AG04449 (cell line): ENCODE data around the gene SPATA2L.

Source experiments
- CTCF ChIA-PET: fragments of 350-600 bp; formaldehyde crosslinking; extraction: SDS; loops from one replicate; lab custom pipeline; 2021; ENCODE audit warnings: antibody characterized with exemption; lab: Yijun Ruan, JAX
- POLR2A ChIA-PET: fragments of 400-600, 350-600 bp; formaldehyde crosslinking; extraction: SDS; loops from one replicate; lab custom pipeline; 2020; ENCODE audit warnings: antibody characterized with exemption, inconsistent platforms; lab: Yijun Ruan, JAX
- DNase-seq: peaks from one replicate; pipeline ENCODE4 v3.0.0-alpha.2; 2010; ENCODE audit warnings: low read depth, low spot score
- H3K4me3 ChIP-seq: 2 replicates; pipeline ENCODE4 v1.5.1; 2011; ENCODE audit warnings: low read depth, mild to moderate bottlenecking, control low read depth, low read length
- CTCF ChIP-seq: IDR thresholded peaks from one replicate; pipeline ENCODE4 v1.5.1; 2011; ENCODE audit warnings: mild to moderate bottlenecking, moderate library complexity, low read length, control low read depth, inconsistent platforms; ENCODE audit not compliant: insufficient read depth; ENCODE audit errors: missing control alignments

The SPATA2L gene

GRCh38 chr16:89689142-89689541 is 12.4 kb downstream of the SPATA2L start:
- TF ChIP-seq CTCF = no peak
- no peak for DNase-seq
- H3K4me3 ChIP-seq = no peak overlapping the region
- ChIA-PET CTCF (interaction anchor here (5.2 kb wide), 1 partner anchor 11 kb away, joined by 36 read pairs; no protein-coding TSS in a partner anchor), POLR2A (no interaction called here)

DNA sequence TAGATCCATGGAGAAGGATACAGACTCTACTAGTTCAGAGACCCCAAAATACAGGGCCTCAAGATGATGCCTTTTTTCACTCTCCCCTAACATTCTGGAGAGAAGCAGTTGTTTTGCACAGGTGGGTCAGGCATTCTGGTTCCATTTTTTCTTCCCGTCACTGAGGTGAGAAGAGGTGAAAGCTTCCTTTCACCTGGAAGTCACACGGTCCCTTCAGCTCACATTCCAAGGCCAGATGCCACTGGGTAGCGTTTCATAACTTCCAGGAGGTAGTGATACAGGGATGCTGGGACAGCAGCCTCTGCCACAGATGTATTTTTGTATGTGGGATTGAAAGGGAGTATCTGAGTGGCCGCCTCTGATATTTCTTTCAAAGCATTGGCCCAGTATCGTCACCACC is 13.1 kb downstream of the SPATA2L start:
- POLR2A ChIA-PET = no interaction called here
- CTCF ChIA-PET = interaction anchor here (0.9 to 5.2 kb wide), 2 partner anchors 11 to 21 kb away, joined by 3 to 36 read pairs; no protein-coding TSS in a partner anchor
- H3K4me3 ChIP-seq = no peak overlapping the region
- TF ChIP-seq CTCF = no peak
- no peak for DNase-seq

DNA sequence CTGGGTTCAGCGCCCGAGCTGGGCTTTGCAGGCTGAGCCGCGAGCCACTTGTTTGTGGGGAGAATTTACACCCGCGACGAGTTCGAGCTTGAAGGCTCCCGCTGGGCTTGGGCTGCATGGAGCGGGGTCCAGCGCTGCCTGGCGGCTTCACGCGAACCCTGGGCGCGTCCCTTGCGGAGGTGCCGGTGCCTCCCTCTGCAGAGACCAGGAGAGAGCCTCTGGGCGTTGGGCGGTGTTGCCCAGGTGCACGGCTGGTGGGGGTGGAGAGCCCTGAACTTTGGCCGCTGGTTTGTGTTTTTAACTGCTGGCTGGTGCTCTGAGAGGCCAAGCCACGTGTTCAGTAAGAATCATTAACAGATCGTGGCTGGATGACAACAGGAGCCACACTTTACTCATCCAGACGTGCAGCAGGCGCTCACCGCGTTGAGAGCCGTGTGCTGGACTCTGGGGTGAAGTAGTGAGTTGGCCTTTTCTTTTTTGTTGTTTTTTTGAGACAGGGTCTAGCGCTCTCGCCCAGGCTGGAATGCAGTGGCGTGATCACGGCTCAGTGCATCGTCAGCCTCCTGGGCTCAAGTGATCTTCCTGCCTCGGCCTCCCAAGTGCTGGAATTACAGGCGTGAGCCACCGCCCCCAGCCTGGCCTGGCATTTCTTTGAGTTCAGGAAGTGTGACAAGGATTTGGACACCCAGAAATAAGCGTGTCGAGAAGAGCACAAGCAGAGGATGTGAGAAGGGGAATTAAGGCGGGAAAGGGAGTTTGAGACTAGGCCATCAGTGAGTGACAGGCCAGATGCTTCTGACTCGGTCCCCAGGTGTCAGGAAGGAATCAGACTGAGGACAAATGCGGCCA is 14.2 kb downstream of the SPATA2L start:
- ChIA-PET POLR2A (interaction anchor here (1.2 to 1.6 kb wide), 5 partner anchors 10 to 19 kb away, joined by 3 to 8 read pairs (median 5); no protein-coding TSS in a partner anchor), CTCF (interaction anchor here (1.3 to 5.2 kb wide), 6 partner anchors 11 to 174 kb away, joined by 4 to 36 read pairs (median 7); no protein-coding TSS in a partner anchor)
- peak overlapping the region; percentile 90 for H3K4me3 ChIP-seq
- no peak for DNase-seq
- TF ChIP-seq CTCF = no peak

- no peak for DNase-seq
- peak within 1 kb of the TSS; percentile 90 for H3K4me3 ChIP-seq
- ChIA-PET CTCF (interaction anchor here (0.7 to 2.7 kb wide), 7 partner anchors 9 to 175 kb away, joined by 3 to 12 read pairs (median 4); no protein-coding TSS in a partner anchor), POLR2A (interaction anchor here (0.5 to 1.6 kb wide), 8 partner anchors 9 to 184 kb away, joined by 3 to 8 read pairs (median 4); no protein-coding TSS in a partner anchor)
- no peak for TF ChIP-seq CTCF
Observed at GRCh38 chr16:89686520-89687091, 14.9 kb downstream of the SPATA2L start, which contains the start of gene CDK10. Gene CDK10 (plus strand): TSS chr16:89686689. CDS start chr16:89686711, 22 bp downstream.

DNA sequence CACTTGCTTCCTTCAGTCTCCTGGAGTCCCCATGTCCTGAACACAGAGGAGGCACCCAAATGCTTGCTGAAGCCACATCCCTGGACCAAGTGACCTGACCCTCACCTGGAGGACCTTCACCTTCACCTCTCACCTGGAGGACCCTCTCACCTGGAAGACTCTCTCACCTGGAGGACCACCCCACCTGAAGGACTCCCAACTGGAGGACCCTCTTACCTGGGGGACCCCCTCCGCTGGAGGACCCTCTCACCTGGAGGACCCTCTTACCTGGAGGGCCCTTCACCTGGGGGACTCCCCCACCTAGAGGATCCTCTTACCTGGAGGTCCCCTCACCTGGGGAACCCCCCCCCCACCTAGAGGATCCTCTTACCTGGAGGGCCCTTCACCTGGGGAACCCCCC is 15.6 kb downstream of the SPATA2L start:
- TF ChIP-seq CTCF = no peak

DNA sequence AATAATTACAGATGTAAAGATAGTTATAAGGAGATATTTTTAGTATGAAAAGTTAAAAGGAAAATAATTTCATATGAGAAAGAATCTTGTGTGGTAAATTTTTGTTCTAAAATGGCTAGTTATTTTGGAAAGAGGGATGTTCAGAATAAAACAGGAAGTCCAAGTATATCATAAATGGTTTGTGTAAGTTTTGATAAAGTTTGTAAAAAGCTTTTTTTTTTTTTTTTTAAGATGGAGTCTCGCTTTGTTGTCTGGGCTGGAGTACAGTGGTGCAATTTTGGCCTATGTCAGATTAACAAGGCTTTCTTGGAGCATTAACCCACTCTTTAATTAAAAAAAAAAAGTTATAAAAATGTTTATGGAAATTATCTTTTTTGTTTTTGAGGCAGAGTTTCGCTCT is 23.2 kb downstream of the SPATA2L start:
- CTCF ChIA-PET = no interaction called here
- H3K4me3 ChIP-seq = no peak overlapping the region
- no peak for TF ChIP-seq CTCF
- no peak for DNase-seq
- POLR2A ChIA-PET = no interaction called here

More for the DNA sequence above, 15.6 kb downstream of the SPATA2L start:
- no peak overlapping the region for H3K4me3 ChIP-seq
- ChIA-PET CTCF (interaction anchor here (0.7 to 2.7 kb wide), 7 partner anchors 9 to 176 kb away, joined by 3 to 12 read pairs (median 4); no protein-coding TSS in a partner anchor), POLR2A (interaction anchor here (0.5 to 1.6 kb wide), 8 partner anchors 9 to 184 kb away, joined by 3 to 8 read pairs (median 4); no protein-coding TSS in a partner anchor)
- no peak for DNase-seq
